Raji (cell line): ENCODE measurements around the gene EPHB6.

ENCODE experiments used
- POLR2A ChIP-seq: IDR thresholded peaks from 2 replicates; pipeline ENCODE4 v1.6.1; 2011; ENCODE audit warnings: low read depth, low read length, control low read depth; ENCODE audit not compliant: insufficient read depth

Gene EPHB6

GRCh38 chr7:142906643-142907042, 51.8 kb downstream of the EPHB6 start:
- no peak for TF ChIP-seq POLR2A

GRCh38 chr7:142908290-142908689, 53.4 kb downstream of the EPHB6 start:
- no peak for TF ChIP-seq POLR2A

- TF ChIP-seq POLR2A: no peak
These were observed 54.3 kb downstream of the EPHB6 start for GRCh38 chr7:142908921-142909890.

GRCh38 chr7:142910031-142910433, 55.2 kb downstream of the EPHB6 start:
- no peak for TF ChIP-seq POLR2A

- no peak for TF ChIP-seq POLR2A
These were observed 55.6 kb downstream of the EPHB6 start for GRCh38 chr7:142910481-142910880.

GRCh38 chr7:142913051-142913450, 58.2 kb downstream of the EPHB6 start:
- TF ChIP-seq POLR2A: no peak

GRCh38 chr7:142913566-142913965, 58.7 kb downstream of the EPHB6 start:
- TF ChIP-seq POLR2A: no peak

- TF ChIP-seq POLR2A: no peak
These were observed 59.2 kb downstream of the EPHB6 start for GRCh38 chr7:142914121-142914520.

GRCh38 chr7:142915315-142915714, 60.4 kb downstream of the EPHB6 start:
- TF ChIP-seq POLR2A: no peak

- no peak for TF ChIP-seq POLR2A
These were observed 61.6 kb downstream of the EPHB6 start for GRCh38 chr7:142916508-142916907.

- TF ChIP-seq POLR2A: no peak
These were observed 62.6 kb downstream of the EPHB6 start for GRCh38 chr7:142917447-142917846.

- no peak for TF ChIP-seq POLR2A
These were observed 64.0 kb downstream of the EPHB6 start for GRCh38 chr7:142918901-142919300.

GRCh38 chr7:142919656-142920055, 64.8 kb downstream of the EPHB6 start:
- no peak for TF ChIP-seq POLR2A
